Raji (cell line): ENCODE results near the gene CRY2.
A peak's percentile ranks its signal among the peaks of the same experiment; 100 is the strongest.

Experiments used
- POLR2A ChIP-seq: IDR thresholded peaks from 2 replicates; pipeline ENCODE4 v1.6.1; 2011; ENCODE audit warnings: low read depth, low read length, control low read depth; ENCODE audit not compliant: insufficient read depth

CRY2 gene

GRCh38 chr11:45846974-45847910, at the start of gene CRY2:
CRY2 (plus strand) TSS chr11:45847475; CDS start chr11:45847491, 16 bp downstream.
- TF ChIP-seq POLR2A: peak; percentile 97

DNA sequence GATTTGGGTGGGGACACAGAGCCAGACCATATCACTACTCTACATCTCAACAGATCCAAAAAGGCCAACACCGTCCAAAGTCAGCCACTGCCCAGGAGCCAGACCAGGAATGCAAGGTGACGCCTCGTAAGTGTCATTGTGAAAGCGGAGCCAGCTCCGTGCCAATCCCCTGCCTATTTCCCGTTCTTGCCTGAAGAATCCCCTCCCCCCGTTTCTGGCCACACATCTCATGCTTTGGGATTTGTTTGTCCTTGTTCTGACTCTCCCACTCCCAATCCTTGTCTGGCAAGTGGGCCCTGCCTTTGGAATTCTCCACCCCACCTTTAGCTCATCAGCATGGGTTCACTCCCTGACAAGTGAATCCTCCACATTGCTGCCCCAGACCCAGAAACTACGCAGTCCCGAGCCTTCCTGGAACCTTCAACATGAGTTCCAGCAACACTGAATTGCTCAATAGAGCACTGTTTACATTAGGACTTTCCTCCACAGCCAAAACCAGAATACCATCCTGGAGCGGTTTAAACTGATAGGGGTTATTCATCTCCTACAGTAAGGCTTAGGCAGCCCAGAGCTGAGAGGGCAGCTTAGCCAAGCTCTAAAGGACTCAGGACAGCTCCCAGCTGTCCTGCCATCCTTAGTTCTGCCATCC, 48.4 kb upstream of the CRY2 start:
- TF ChIP-seq POLR2A: no peak

DNA sequence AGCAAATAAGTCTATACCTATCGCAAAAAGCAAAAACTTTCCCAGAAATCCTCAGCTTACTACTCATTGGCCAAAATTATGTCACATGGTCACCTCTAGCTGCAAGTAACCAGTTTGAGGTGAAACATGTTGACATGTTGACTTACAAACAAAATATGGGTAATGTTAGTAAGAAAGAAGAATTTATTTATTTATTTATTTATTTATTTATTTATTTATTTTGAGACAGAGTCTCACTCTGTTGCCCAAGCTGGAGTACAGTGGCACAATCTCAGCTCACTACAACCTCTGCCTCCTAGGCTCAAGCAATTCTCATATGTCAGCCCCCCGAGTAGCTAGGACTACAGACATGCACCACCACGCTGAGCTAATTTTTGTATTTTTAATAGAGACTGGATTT, 47.7 kb upstream of the CRY2 start:
- TF ChIP-seq POLR2A: no peak

- TF ChIP-seq POLR2A: no peak
Observed at GRCh38 chr11:45800261-45800660, 47.0 kb upstream of the CRY2 start.

GRCh38 chr11:45801723-45802315, 45.5 kb upstream of the CRY2 start:
- TF ChIP-seq POLR2A: no peak

DNA sequence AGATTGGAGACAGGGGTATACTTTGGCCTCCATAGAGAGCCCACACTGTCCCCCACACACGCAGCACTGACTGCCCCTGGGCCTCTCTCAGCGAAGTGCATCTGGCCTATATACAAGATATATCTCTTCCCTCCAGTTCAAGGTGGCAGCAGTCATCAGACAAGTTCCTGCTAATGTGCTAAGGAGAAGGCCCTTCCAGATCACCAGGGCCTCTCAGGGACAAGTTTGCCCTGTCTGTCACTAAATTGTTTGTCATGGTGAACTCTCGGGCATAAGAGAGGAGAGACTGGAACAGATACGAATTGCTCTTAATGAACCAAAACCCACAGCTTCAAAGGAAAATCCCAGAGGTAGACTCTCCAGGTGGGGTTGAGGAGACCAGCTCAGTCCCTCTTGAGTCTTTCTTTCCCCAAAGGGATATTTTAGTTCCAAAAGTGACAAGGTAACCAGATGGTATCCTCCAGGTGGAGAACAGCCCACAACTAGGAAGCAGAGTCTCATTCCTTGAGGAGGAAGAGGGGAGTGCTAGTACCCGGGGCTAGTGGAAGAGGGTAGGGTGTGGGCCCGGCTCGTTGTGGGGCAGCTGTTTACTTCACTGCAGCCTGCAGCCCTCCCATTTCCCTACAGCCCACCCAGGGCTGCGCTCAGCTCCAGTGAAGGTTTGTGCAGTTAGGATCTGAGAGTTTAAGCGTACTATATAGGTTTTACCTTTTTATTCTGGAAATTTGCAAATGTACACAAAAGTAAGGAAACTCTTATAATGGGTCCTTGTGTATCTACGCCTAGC, 44.6 kb upstream of the CRY2 start:
- no peak for TF ChIP-seq POLR2A

DNA sequence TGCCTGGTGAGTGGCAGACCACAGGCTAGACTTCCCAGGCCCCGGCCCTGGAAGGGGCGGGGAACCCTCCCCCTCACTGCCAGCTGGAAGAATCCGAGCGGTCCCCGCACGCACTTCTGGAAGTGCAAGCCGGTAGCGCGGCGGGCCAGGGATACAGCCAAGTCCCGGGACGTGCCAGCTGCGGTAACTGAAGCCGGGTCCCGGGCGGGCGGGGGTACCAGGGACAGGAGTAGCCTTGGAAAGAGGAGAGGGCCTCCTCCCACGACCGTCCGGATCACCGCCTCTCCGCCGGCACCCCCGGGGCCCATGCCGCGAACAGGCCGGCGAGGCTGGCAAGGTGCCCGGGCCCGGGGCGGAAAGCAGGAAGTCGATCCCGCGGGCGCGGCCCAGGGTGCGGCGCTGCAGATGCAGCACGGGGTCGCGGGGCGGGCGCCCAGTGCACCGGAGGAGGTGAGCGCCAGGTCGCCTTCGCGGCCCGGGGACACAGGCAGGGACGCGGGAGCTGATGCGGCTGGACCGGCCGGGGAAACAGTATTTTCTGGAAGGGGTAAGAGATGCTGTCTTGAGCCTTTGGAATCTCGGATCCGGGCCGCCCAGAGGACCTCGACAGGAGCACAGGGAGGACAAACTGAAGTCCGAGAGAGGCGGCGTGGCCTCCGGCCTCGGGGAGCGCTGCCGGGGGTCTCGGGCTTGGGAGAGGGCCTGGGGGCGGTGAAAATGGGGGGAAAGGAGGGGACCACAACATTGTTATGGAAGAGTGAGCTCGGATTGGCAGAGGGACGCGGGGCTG, 43.1 kb upstream of the CRY2 start:
- no peak for TF ChIP-seq POLR2A

DNA sequence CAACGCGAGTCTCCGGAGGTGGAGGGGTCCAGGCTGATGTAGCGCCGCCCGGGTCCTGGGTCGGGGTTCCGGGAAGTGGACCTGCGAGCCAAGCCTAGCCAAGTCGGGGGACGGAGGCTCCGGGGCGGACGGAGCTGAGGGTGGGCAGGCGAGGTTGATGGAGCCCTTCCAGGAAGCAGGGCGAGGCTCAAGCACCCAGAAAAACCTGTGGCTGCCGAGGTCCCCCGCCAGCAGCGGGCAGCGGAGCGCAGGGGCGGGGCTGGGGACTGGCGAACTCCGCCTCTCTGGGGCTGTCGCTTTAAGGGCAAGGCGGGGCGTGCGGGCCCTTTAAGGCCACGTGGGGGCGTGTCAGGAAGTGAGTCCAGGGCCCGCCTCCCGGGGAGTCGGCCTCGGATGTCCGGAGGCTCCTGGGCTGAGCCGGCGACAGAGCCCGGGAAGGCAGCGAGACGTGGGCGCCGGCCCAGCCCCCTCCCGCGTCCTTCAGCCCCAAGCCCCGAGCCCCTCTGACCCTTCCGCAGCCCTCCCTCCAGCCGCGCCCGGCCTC, 42.4 kb upstream of the CRY2 start, which contains the start of gene SLC35C1:
Gene SLC35C1 (plus strand): TSS at position 389 of the 544 bp plus-strand sequence. CDS start 653 bp downstream, outside the sequence.
- TF ChIP-seq POLR2A: peak; percentile 83

GRCh38 chr11:45805305-45806071, 41.8 kb upstream of the CRY2 start:
- no peak for TF ChIP-seq POLR2A

GRCh38 chr11:45806072-45806933, 41.0 kb upstream of the CRY2 start:
- no peak for TF ChIP-seq POLR2A

DNA sequence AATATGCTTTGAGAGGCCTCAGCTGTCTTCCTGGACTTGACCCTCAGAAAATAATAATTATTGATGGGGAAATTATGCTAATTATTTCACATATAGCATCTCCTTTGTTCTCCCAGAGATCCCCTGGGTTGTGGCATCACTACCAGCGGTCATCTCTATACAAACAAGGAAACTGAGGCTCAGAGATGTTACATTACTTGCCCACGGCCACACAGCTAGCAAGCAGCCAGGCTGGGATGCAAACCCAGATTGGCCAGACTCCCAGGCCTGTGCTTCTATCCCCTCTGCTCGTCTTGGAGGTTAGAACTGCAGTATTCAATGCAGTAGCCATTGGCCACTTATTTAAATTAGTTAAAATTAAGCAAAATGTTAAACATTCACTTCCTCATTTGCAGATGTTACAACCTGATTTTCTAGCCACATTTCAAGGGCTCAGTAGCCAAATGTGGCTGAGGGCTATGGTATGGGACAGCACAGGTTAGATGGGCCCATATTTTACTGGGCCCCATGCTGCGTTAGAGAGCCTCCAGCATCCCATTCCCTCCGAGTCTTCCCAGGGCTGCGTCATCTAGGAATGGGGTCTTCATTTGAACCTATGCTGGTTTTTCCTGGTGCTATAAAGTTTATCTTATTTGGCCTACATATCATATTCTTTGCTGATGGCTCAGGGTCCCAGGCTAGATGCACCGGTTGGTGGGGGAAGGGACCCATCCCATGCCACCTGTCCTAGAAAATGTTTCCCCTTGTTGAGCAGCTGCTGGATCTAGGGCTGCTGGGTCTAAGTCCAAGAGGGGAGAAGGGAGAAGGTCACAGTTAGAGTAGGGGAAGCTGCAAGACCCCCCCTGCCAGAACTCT, 40.1 kb upstream of the CRY2 start:
- no peak for TF ChIP-seq POLR2A
